Measurements from ENCODE around the gene ETV5.

DNA sequence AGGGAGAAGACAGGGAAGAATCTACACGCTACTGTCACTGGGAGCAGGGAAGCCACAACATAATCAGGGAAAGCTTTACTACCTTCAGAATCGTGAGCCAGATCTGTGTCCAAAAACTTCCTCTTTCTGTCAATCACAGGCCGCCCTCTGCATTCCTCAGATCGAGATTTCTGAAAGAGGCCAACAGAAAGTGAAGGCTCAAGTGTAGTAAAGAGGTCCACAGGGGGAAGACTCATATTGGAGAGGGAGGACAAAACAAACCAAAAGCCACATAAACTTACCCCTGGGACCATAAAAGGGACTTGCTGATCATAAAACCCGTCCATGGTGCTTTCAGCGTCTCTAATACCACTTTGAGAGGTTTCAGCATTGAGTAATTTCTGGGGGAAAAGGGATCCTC is 3.3 kb downstream of the ETV5 start:
- TF ChIP-seq, protein P1, sequence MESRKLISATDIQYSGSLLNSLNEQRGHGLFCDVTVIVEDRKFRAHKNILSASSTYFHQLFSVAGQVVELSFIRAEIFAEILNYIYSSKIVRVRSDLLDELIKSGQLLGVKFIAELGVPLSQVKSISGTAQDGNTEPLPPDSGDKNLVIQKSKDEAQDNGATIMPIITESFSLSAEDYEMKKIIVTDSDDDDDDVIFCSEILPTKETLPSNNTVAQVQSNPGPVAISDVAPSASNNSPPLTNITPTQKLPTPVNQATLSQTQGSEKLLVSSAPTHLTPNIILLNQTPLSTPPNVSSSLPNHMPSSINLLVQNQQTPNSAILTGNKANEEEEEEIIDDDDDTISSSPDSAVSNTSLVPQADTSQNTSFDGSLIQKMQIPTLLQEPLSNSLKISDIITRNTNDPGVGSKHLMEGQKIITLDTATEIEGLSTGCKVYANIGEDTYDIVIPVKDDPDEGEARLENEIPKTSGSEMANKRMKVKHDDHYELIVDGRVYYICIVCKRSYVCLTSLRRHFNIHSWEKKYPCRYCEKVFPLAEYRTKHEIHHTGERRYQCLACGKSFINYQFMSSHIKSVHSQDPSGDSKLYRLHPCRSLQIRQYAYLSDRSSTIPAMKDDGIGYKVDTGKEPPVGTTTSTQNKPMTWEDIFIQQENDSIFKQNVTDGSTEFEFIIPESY (IDR thresholded peaks at IDR 0.05): no peak
- TF ChIP-seq, protein P2, sequence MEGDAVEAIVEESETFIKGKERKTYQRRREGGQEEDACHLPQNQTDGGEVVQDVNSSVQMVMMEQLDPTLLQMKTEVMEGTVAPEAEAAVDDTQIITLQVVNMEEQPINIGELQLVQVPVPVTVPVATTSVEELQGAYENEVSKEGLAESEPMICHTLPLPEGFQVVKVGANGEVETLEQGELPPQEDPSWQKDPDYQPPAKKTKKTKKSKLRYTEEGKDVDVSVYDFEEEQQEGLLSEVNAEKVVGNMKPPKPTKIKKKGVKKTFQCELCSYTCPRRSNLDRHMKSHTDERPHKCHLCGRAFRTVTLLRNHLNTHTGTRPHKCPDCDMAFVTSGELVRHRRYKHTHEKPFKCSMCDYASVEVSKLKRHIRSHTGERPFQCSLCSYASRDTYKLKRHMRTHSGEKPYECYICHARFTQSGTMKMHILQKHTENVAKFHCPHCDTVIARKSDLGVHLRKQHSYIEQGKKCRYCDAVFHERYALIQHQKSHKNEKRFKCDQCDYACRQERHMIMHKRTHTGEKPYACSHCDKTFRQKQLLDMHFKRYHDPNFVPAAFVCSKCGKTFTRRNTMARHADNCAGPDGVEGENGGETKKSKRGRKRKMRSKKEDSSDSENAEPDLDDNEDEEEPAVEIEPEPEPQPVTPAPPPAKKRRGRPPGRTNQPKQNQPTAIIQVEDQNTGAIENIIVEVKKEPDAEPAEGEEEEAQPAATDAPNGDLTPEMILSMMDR (IDR thresholded peaks at IDR 0.05; ENCODE audit: low read depth, low read length, missing input control): no peak
- TF ChIP-seq TAF1 (conservative IDR thresholded peaks at IDR 0.05) (no peak), EGR1 (IDR thresholded peaks at IDR 0.05; ENCODE audit: low read depth in 2 of 2) (no peak)
